Right lobe of liver (tissue), 4 donors: ENCODE results near the gene RMDN3.

Source experiments
- CTCF ChIP-seq, 4 donors: fragments of 200-600 bp in 3 of 4; fragments of 450-650 bp in 1 of 4; IDR thresholded peaks; one replicate each; pipeline versions ENCODE4 v1.5.1 to v1.8.0; 2016 to 2022; ENCODE audit warnings: antibody characterized with exemption in 4 of 4, mild to moderate bottlenecking in 2 of 4
- POLR2A ChIP-seq: fragments of 450-650 bp; IDR thresholded peaks from one replicate; pipeline ENCODE4 v1.6.1; 2017; ENCODE audit warnings: antibody characterized with exemption, mild to moderate bottlenecking
- donor health status: DM: no; HTN: no; CAD: no.
- donor health status: DM: no; HTN: no; CAD: no.
- donor health status: DM: no; HTN: yes; CAD: no.

GRCh38 chr15:40785814-40786213 is 30.8 kb upstream of the RMDN3 start:
- TF ChIP-seq CTCF (IDR thresholded peaks at IDR 0.05) (no peak), POLR2A (no peak)
